Astrocyte of the cerebellum (primary cell): ENCODE results near the gene AZU1.

Experiments
- DNase-seq: peaks from one replicate; pipeline ENCODE4 v3.0.0-alpha.2; 2011; ENCODE audit warnings: low read depth
- H3K4me3 ChIP-seq: 2 replicates; pipeline ENCODE4 v1.5.1; 2011; ENCODE audit warnings: mild to moderate bottlenecking, low read depth, low read length, moderate library complexity
- CTCF ChIP-seq: IDR thresholded peaks from 2 replicates; pipeline ENCODE4 v1.5.1; 2012; ENCODE audit warnings: low read length, low read depth, moderate library complexity, mild to moderate bottlenecking; ENCODE audit errors: missing control alignments
- in situ Hi-C: cut with HindIII; loops from 2 replicates; pipeline ENCODE4 v1.10.0; 2017; ENCODE audit warnings: low sequenced_read_pairs

The AZU1 gene

GRCh38 chr19:821231-821824, 6.3 kb upstream of the AZU1 start:
- peak overlapping the region; percentile 36 for H3K4me3 ChIP-seq
- in situ Hi-C loops = no loop called here
- DNase-seq = no peak
- TF ChIP-seq CTCF = no peak

- no peak for DNase-seq
- in situ Hi-C loops = no loop called here
- peak within 1 kb of the TSS; percentile 36 for H3K4me3 ChIP-seq
- no peak for TF ChIP-seq CTCF
Observed at GRCh38 chr19:821825-822503, 5.7 kb upstream of the AZU1 start, which contains the start of gene PLPPR3. TSS of gene PLPPR3 (minus strand) at chr19:821955. CDS start at chr19:821559, 396 bp downstream.

- TF ChIP-seq CTCF = no peak
- in situ Hi-C loops = no loop called here
- no peak overlapping the region for H3K4me3 ChIP-seq
- no peak for DNase-seq
Observed at GRCh38 chr19:823565-824121, 4.0 kb upstream of the AZU1 start.

- TF ChIP-seq CTCF = no peak
- in situ Hi-C loops = no loop called here
- DNase-seq = no peak
- H3K4me3 ChIP-seq = no peak overlapping the region
Observed at GRCh38 chr19:824885-825284, 2.8 kb upstream of the AZU1 start.

- in situ Hi-C loops = no loop called here
- H3K4me3 ChIP-seq = no peak overlapping the region
- DNase-seq = no peak
- no peak for TF ChIP-seq CTCF
Observed at GRCh38 chr19:825897-826644, 1.6 kb upstream of the AZU1 start.

GRCh38 chr19:827314-827709, 325 bp upstream of the AZU1 start:
- in situ Hi-C loops = no loop called here

More at GRCh38 chr19:827314-827709, 325 bp upstream of the AZU1 start:
- DNase-seq = no peak
- no peak overlapping the region for H3K4me3 ChIP-seq
- TF ChIP-seq CTCF = no peak
